Mesenchymal stem cell (in vitro differentiated cells and primary cell): ENCODE results near the gene IRF5.
"Not testable (repeated sequence)": the region's sequence is repeated elsewhere in the genome, so short reads cannot be mapped to it uniquely, and the experiment has no call there.

Source experiments
- DNase-seq: peaks from one replicate; pipeline ENCODE4 v3.0.0-alpha.2; 2013
- H2AFZ ChIP-seq: one replicate; pipeline ENCODE4 v1.6.1; 2013; ENCODE audit warnings: low read depth, mild to moderate bottlenecking, control low read depth, inconsistent platforms, low read length, moderate library complexity
- H2AK5ac ChIP-seq: 2 replicates; pipeline ENCODE4 v1.6.1; 2013; ENCODE audit warnings: low read length, moderate library complexity, mild to moderate bottlenecking, inconsistent platforms; ENCODE audit not compliant: severe bottlenecking
- H2BK120ac ChIP-seq: one replicate; pipeline ENCODE4 v1.6.1; 2013; ENCODE audit warnings: low read depth, mild to moderate bottlenecking, inconsistent platforms, low read length, moderate library complexity
- H2BK12ac ChIP-seq, 2 experiments: one replicate each; pipeline ENCODE4 v1.6.1; 2013; ENCODE audit warnings: inconsistent platforms in 2 of 2, low read length in 2 of 2, mild to moderate bottlenecking in 2 of 2, moderate library complexity in 2 of 2, control low read depth in 1 of 2
- H2BK15ac ChIP-seq: one replicate; pipeline ENCODE4 v1.6.1; 2013; ENCODE audit warnings: mild to moderate bottlenecking, low read depth, inconsistent platforms; ENCODE audit not compliant: poor library complexity, severe bottlenecking
- H2BK5ac ChIP-seq: 2 replicates; pipeline ENCODE4 v1.6.1; 2013; ENCODE audit warnings: low read depth, mild to moderate bottlenecking, low read length, control low read depth, inconsistent platforms; ENCODE audit not compliant: poor library complexity, severe bottlenecking
- H3K14ac ChIP-seq, 2 experiments: one replicate each; pipeline ENCODE4 v1.6.1; 2013; ENCODE audit warnings: inconsistent platforms in 2 of 2, low read length in 2 of 2, control low read depth in 1 of 2, mild to moderate bottlenecking in 1 of 2, moderate library complexity in 1 of 2
- H3K18ac ChIP-seq, 2 experiments: one replicate each; pipeline ENCODE4 v1.6.1; 2013; ENCODE audit warnings: inconsistent platforms in 2 of 2, low read length in 2 of 2, control low read depth in 1 of 2, low read depth in 1 of 2, mild to moderate bottlenecking in 1 of 2
- H3K23ac ChIP-seq, 2 experiments: one replicate each; pipeline ENCODE4 v1.6.1; 2013; ENCODE audit warnings: inconsistent platforms in 2 of 2, low read length in 2 of 2, mild to moderate bottlenecking in 2 of 2, moderate library complexity in 2 of 2, control low read depth in 1 of 2
- H3K27ac ChIP-seq: 2 replicates; pipeline ENCODE4 v1.5.1; 2013; ENCODE audit warnings: mild to moderate bottlenecking, moderate library complexity, low read length, control low read depth, inconsistent platforms; ENCODE audit not compliant: poor library complexity, severe bottlenecking
- H3K27me3 ChIP-seq, 2 experiments: 2 replicates each; pipeline versions ENCODE4 v1.6.1 to v1.7.0; 2013; ENCODE audit warnings: low read length in 2 of 2, mild to moderate bottlenecking in 2 of 2, moderate library complexity in 2 of 2, control low read depth in 1 of 2, inconsistent platforms in 1 of 2; ENCODE audit not compliant: control insufficient read depth in 1 of 2, insufficient read depth in 1 of 2
- H3K36me3 ChIP-seq, 2 experiments: 2 replicates each; pipeline versions ENCODE4 v1.6.1 to v1.7.0; 2013; ENCODE audit warnings: low read length in 2 of 2, control low read depth in 1 of 2, inconsistent platforms in 1 of 2, low read depth in 1 of 2, mild to moderate bottlenecking in 1 of 2; ENCODE audit not compliant: insufficient read depth in 2 of 2, control insufficient read depth in 1 of 2
- H3K4ac ChIP-seq, 2 experiments: one replicate each; pipeline ENCODE4 v1.6.1; 2013; ENCODE audit warnings: inconsistent platforms in 2 of 2, low read length in 2 of 2, mild to moderate bottlenecking in 2 of 2, moderate library complexity in 2 of 2, control low read depth in 1 of 2, low read depth in 1 of 2
- H3K4me1 ChIP-seq: 2 replicates; pipeline ENCODE4 v1.6.1; 2013; ENCODE audit warnings: low read depth, low read length, control low read depth; ENCODE audit not compliant: control insufficient read depth, insufficient read depth
- H3K4me2 ChIP-seq: 2 replicates; pipeline ENCODE4 v1.6.1; 2013; ENCODE audit warnings: low read length, mild to moderate bottlenecking, inconsistent platforms; ENCODE audit not compliant: poor library complexity, severe bottlenecking
- H3K4me3 ChIP-seq, 2 experiments: 2 replicates each; pipeline versions ENCODE4 v1.5.1 to v1.7.0; 2013; ENCODE audit warnings: low read length in 2 of 2, mild to moderate bottlenecking in 2 of 2, control low read depth in 1 of 2, low read depth in 1 of 2; ENCODE audit not compliant: insufficient read depth in 1 of 2
- H3K79me1 ChIP-seq: replicated peaks from 2 replicates; pipeline ENCODE4 v1.6.1; 2013; ENCODE audit warnings: mild to moderate bottlenecking, control low read depth, low read length, inconsistent platforms; ENCODE audit not compliant: poor library complexity, severe bottlenecking
- H3K9ac ChIP-seq: 2 replicates; pipeline ENCODE4 v1.7.0; 2013; ENCODE audit warnings: mild to moderate bottlenecking, low read length, moderate library complexity
- H3K9me3 ChIP-seq: 2 replicates; pipeline ENCODE4 v1.7.0; 2013; ENCODE audit warnings: mild to moderate bottlenecking, low read length; ENCODE audit not compliant: control insufficient read depth
- H4K8ac ChIP-seq: one replicate; pipeline ENCODE4 v1.6.1; 2013; ENCODE audit warnings: inconsistent platforms, mild to moderate bottlenecking, low read length, moderate library complexity
- H4K91ac ChIP-seq: one replicate; pipeline ENCODE4 v1.6.1; 2013; ENCODE audit warnings: mild to moderate bottlenecking, low read length, inconsistent platforms
- WGBS: methylation state at CpG from one replicate; pipeline ENCODE4 v1.1.7; 2013; ENCODE audit warnings: mixed read lengths; 5-methylcytosine and 5-hydroxymethylcytosine counted together

Gene IRF5

GRCh38 chr7:128911423-128912031, 26.2 kb upstream of the IRF5 start:
- peaks cover 14% of the 10 kb centered on the region for H3K79me1 ChIP-seq
- DNase-seq: peak; percentile 63
- H3K9me3 ChIP-seq: no peaks in the 10 kb centered on the region
- peak overlapping the region; percentile 44 to 60 for H3K4ac ChIP-seq
- WGBS: 36% methylated on average over 7 of the region's 8 CpGs
- peak overlapping the region; percentile 58 for H2BK15ac ChIP-seq
- peak overlapping the region; percentile 68 to 80 for H2BK12ac ChIP-seq
- H3K4me1 ChIP-seq: peaks cover 34% of the 10 kb centered on the region
- no peak overlapping the region for H2BK5ac ChIP-seq
- peak overlapping the region in 1 of 2 experiments; percentile 70 for H3K23ac ChIP-seq
- no peak overlapping the region for H2BK120ac ChIP-seq
- peak overlapping the region; percentile 97 for H4K8ac ChIP-seq
- peak overlapping the region; percentile 85 to 86 for H3K18ac ChIP-seq
- no peak overlapping the region for H3K9ac ChIP-seq
- H3K4me3 ChIP-seq: no peak overlapping the region
- H3K4me2 ChIP-seq: no peak overlapping the region
- peak overlapping the region; percentile 66 for H2AK5ac ChIP-seq
- peaks cover 16 to 84% of the 10 kb centered on the region in 2 experiments for H3K27me3 ChIP-seq
- H3K27ac ChIP-seq: peak overlapping the region; percentile 36
- H4K91ac ChIP-seq: peak overlapping the region; percentile 84
- peaks cover 0 to 12% of the 10 kb centered on the region in 2 experiments for H3K36me3 ChIP-seq
- peak overlapping the region; percentile 57 for H2AFZ ChIP-seq
- H3K14ac ChIP-seq: peak overlapping the region in 1 of 2 experiments; percentile 83

GRCh38 chr7:128912281-128912680, 25.4 kb upstream of the IRF5 start:
- H3K36me3 ChIP-seq: peaks cover 0 to 4% of the 10 kb centered on the region in 2 experiments
- no peak for DNase-seq
- H3K14ac ChIP-seq: no peak overlapping the region
- no peaks in the 10 kb centered on the region for H3K9me3 ChIP-seq
- no peak overlapping the region for H4K8ac ChIP-seq
- H3K4me3 ChIP-seq: no peak overlapping the region
- H4K91ac ChIP-seq: peak overlapping the region; percentile 61
- H3K18ac ChIP-seq: no peak overlapping the region
- no peak overlapping the region for H3K9ac ChIP-seq
- no peak overlapping the region for H2BK5ac ChIP-seq
- no peak overlapping the region for H3K27ac ChIP-seq
- no peak overlapping the region for H2BK120ac ChIP-seq
- H3K4ac ChIP-seq: peak overlapping the region in 1 of 2 experiments; percentile 70
- peak overlapping the region in 1 of 2 experiments; percentile 47 for H2BK12ac ChIP-seq
- H3K79me1 ChIP-seq: peaks cover 10% of the 10 kb centered on the region
- H3K4me1 ChIP-seq: peaks cover 34% of the 10 kb centered on the region
- H2BK15ac ChIP-seq: no peak overlapping the region
- no peak overlapping the region for H3K4me2 ChIP-seq
- peaks cover 24 to 84% of the 10 kb centered on the region in 2 experiments for H3K27me3 ChIP-seq
- no peak overlapping the region for H2AK5ac ChIP-seq
- H2AFZ ChIP-seq: no peak overlapping the region
- H3K23ac ChIP-seq: no peak overlapping the region
- WGBS: 85% methylated on average over 3 of the region's 3 CpGs

GRCh38 chr7:128912709-128913495, 24.8 kb upstream of the IRF5 start:
- not testable (repeated sequence) for H2BK5ac ChIP-seq, H3K27ac ChIP-seq, DNase-seq, H3K79me1 ChIP-seq, H3K18ac ChIP-seq, H3K14ac ChIP-seq, H2AK5ac ChIP-seq, H3K9ac ChIP-seq, H3K9me3 ChIP-seq, H4K8ac ChIP-seq, H3K4me2 ChIP-seq, H3K4ac ChIP-seq, H2AFZ ChIP-seq, H4K91ac ChIP-seq, H3K36me3 ChIP-seq, H3K23ac ChIP-seq, H2BK12ac ChIP-seq, H2BK120ac ChIP-seq, H3K4me3 ChIP-seq, H2BK15ac ChIP-seq
- Histone ChIP-seq H3K27me3 (peaks cover 25 to 82% of the 10 kb centered on the region in 2 experiments), H3K4me1 (peaks cover 34% of the 10 kb centered on the region)
- 80% methylated on average over 1 of the region's 20 CpGs for WGBS

DNA sequence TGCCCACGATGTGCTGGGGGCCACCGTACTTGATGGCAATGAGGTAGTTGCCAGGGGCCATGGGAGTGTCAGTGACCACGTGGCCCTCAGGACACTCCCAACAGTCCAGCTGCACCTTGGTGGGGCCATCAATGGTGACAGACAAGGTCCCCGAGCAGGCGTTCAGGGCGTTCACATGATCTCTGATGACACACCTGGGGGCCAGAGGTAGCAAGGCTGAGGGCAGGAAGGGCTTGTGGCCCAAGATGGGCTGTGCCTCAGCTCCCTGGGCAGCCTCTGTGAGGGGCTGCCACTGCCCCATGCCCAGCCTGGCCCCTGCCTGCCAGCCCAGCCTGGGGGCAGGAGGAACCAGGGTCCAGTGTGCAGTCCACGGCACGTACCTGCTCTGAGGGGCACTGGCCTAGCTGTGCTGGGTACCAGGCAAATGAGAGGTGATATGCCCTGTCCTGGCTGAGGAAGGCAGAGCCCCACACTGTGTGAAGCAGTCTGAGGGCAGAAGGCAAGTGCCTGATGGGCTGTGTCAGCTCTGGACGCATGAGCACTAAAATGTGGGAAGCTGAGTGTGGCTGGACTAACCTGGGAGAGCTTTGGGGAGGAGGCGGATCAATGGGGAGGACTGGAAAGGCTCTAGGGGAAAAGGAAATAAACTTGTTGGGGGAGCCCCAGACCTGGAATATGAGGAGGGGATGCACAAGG, 23.7 kb upstream of the IRF5 start:
- no peaks in the 10 kb centered on the region for H3K9me3 ChIP-seq
- H2AFZ ChIP-seq: no peak overlapping the region
- H3K9ac ChIP-seq: no peak overlapping the region
- no peak overlapping the region for H2BK15ac ChIP-seq
- H3K79me1 ChIP-seq: no peaks in the 10 kb centered on the region
- H2BK5ac ChIP-seq: no peak overlapping the region
- H4K8ac ChIP-seq: no peak overlapping the region
- 89% methylated on average over 10 of the region's 10 CpGs for WGBS
- peaks cover 36 to 79% of the 10 kb centered on the region in 2 experiments for H3K27me3 ChIP-seq
- H3K27ac ChIP-seq: no peak overlapping the region
- no peak overlapping the region for H3K4me3 ChIP-seq
- peaks cover 26% of the 10 kb centered on the region for H3K4me1 ChIP-seq
- no peak overlapping the region for H3K23ac ChIP-seq
- no peak overlapping the region for H3K4ac ChIP-seq
- H2BK120ac ChIP-seq: no peak overlapping the region
- H3K14ac ChIP-seq: peak overlapping the region in 1 of 2 experiments; percentile 49
- no peak overlapping the region for H2BK12ac ChIP-seq
- H2AK5ac ChIP-seq: no peak overlapping the region
- no peaks in the 10 kb centered on the region for H3K36me3 ChIP-seq
- H3K4me2 ChIP-seq: no peak overlapping the region
- no peak overlapping the region for H4K91ac ChIP-seq
- no peak for DNase-seq
- no peak overlapping the region for H3K18ac ChIP-seq
